ENCODE results near the gene CCDC92.

GRCh38 chr12:123950476-123951349 is 21.9 kb downstream of the CCDC92 start:
- TF ChIP-seq, protein P1, sequence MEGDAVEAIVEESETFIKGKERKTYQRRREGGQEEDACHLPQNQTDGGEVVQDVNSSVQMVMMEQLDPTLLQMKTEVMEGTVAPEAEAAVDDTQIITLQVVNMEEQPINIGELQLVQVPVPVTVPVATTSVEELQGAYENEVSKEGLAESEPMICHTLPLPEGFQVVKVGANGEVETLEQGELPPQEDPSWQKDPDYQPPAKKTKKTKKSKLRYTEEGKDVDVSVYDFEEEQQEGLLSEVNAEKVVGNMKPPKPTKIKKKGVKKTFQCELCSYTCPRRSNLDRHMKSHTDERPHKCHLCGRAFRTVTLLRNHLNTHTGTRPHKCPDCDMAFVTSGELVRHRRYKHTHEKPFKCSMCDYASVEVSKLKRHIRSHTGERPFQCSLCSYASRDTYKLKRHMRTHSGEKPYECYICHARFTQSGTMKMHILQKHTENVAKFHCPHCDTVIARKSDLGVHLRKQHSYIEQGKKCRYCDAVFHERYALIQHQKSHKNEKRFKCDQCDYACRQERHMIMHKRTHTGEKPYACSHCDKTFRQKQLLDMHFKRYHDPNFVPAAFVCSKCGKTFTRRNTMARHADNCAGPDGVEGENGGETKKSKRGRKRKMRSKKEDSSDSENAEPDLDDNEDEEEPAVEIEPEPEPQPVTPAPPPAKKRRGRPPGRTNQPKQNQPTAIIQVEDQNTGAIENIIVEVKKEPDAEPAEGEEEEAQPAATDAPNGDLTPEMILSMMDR (IDR thresholded peaks at IDR 0.05): no peak
- no peak for TF ChIP-seq POLR2A (IDR thresholded peaks at IDR 0.05)

Measured in testis (tissue), 2 donors.